Right lobe of liver (tissue), 4 donors: ENCODE results near the gene SIL1.

Experiments used
- POLR2A ChIP-seq: fragments of 450-650 bp; IDR thresholded peaks from one replicate; pipeline ENCODE4 v1.6.1; 2017; ENCODE audit warnings: antibody characterized with exemption, mild to moderate bottlenecking
- TF ChIP-seq, protein P1 (sequence below), 4 donors: fragments of 200-600 bp in 3 of 4; fragments of 450-650 bp in 1 of 4; IDR thresholded peaks; one replicate each; pipeline versions ENCODE4 v1.5.1 to v1.8.0; 2016 to 2022; ENCODE audit warnings: antibody characterized with exemption in 4 of 4, mild to moderate bottlenecking in 2 of 4
- donor health status: DM: no; HTN: no; CAD: no.
- donor health status: DM: no; HTN: no; CAD: no.
- donor health status: DM: no; HTN: yes; CAD: no.

DNA sequence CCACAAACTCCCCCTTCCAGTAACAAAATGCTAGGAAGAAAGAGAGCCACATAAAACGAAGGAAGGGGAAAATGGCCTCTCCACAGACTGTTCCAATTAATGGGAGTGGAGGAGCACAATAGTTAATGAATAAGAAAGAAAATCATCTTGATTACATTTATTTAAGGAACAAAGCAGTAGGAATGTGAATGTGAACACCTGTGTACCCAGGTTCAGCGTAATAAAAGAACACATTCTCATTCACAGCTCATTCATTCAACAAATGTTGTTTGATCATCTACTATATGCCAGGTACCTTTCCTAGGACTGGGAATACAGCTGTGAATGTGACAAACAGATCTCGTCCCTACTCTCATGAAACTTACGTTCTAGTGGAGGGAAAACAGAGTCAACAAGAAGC, 35.7 kb downstream of the SIL1 start:
- TF ChIP-seq POLR2A, result no peak
- TF ChIP-seq, protein P1, sequence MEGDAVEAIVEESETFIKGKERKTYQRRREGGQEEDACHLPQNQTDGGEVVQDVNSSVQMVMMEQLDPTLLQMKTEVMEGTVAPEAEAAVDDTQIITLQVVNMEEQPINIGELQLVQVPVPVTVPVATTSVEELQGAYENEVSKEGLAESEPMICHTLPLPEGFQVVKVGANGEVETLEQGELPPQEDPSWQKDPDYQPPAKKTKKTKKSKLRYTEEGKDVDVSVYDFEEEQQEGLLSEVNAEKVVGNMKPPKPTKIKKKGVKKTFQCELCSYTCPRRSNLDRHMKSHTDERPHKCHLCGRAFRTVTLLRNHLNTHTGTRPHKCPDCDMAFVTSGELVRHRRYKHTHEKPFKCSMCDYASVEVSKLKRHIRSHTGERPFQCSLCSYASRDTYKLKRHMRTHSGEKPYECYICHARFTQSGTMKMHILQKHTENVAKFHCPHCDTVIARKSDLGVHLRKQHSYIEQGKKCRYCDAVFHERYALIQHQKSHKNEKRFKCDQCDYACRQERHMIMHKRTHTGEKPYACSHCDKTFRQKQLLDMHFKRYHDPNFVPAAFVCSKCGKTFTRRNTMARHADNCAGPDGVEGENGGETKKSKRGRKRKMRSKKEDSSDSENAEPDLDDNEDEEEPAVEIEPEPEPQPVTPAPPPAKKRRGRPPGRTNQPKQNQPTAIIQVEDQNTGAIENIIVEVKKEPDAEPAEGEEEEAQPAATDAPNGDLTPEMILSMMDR (IDR thresholded peaks at IDR 0.05), result no peak
